CD4-positive, alpha-beta T cell treated with Interleukin-2 at 100 ng/mL for 4 hours (primary cell): ENCODE data around the gene PRMT2.
"Not testable (repeated sequence)": the region's sequence is repeated elsewhere in the genome, so short reads cannot be mapped to it uniquely, and the experiment has no call there.

Experiments
- DNase-seq: peaks from one replicate; pipeline ENCODE4 v3.0.0-alpha.2; 2020; ENCODE audit warnings: low spot score

The PRMT2 gene

GRCh38 chr21:46668904-46669303 is 33.4 kb downstream of the PRMT2 start:
- DNase-seq, result not testable (repeated sequence)

GRCh38 chr21:46674430-46675007 is 39.0 kb downstream of the PRMT2 start:
- DNase-seq, result no peak

- no peak for DNase-seq
These were observed 40.3 kb downstream of the PRMT2 start for GRCh38 chr21:46675595-46676280.

GRCh38 chr21:46676542-46676941 is 41.1 kb downstream of the PRMT2 start:
- DNase-seq, result not testable (repeated sequence)

GRCh38 chr21:46681593-46681992 is 46.1 kb downstream of the PRMT2 start:
- DNase-seq, result not testable (repeated sequence)

GRCh38 chr21:46698652-46699051 is 63.2 kb downstream of the PRMT2 start:
- DNase-seq, result not testable (repeated sequence)

GRCh38 chr21:46699104-46699503 is 63.6 kb downstream of the PRMT2 start:
- not testable (repeated sequence) for DNase-seq
